ENCODE results near the gene MTR.

DNA sequence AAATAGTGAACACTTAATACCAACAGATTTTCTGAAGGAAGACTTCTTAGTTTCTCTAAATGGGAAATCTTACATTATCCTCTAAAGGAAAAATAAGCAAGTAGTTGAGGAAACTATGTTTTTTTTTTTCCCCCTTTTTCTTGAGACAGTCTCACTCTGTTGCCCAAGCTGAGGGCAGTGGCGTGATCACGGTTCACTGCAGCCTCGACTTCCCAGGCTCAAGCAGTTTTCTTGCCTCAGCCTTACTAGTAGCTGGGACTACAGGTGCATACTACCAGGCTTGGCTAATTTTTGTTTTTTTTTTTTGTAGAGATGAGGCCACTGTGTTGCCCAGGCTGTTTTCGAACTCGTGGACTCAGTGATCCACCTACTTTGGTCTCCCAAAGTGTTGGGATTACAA lies 3.9 kb downstream of the MTR start:
- TF ChIP-seq, protein P1, sequence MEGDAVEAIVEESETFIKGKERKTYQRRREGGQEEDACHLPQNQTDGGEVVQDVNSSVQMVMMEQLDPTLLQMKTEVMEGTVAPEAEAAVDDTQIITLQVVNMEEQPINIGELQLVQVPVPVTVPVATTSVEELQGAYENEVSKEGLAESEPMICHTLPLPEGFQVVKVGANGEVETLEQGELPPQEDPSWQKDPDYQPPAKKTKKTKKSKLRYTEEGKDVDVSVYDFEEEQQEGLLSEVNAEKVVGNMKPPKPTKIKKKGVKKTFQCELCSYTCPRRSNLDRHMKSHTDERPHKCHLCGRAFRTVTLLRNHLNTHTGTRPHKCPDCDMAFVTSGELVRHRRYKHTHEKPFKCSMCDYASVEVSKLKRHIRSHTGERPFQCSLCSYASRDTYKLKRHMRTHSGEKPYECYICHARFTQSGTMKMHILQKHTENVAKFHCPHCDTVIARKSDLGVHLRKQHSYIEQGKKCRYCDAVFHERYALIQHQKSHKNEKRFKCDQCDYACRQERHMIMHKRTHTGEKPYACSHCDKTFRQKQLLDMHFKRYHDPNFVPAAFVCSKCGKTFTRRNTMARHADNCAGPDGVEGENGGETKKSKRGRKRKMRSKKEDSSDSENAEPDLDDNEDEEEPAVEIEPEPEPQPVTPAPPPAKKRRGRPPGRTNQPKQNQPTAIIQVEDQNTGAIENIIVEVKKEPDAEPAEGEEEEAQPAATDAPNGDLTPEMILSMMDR (IDR thresholded peaks at IDR 0.05; ENCODE audit: low read length) = no peak
- TF ChIP-seq EZH2phosphoT487 (IDR thresholded peaks at IDR 0.05; ENCODE audit: low read length) = no peak
- TF ChIP-seq EZH2 (optimal IDR thresholded peaks at IDR 0.05; ENCODE audit: low read depth, low read length) = no peak
